ENCODE data around the gene RAMP1.

RAMP1 gene

DNA sequence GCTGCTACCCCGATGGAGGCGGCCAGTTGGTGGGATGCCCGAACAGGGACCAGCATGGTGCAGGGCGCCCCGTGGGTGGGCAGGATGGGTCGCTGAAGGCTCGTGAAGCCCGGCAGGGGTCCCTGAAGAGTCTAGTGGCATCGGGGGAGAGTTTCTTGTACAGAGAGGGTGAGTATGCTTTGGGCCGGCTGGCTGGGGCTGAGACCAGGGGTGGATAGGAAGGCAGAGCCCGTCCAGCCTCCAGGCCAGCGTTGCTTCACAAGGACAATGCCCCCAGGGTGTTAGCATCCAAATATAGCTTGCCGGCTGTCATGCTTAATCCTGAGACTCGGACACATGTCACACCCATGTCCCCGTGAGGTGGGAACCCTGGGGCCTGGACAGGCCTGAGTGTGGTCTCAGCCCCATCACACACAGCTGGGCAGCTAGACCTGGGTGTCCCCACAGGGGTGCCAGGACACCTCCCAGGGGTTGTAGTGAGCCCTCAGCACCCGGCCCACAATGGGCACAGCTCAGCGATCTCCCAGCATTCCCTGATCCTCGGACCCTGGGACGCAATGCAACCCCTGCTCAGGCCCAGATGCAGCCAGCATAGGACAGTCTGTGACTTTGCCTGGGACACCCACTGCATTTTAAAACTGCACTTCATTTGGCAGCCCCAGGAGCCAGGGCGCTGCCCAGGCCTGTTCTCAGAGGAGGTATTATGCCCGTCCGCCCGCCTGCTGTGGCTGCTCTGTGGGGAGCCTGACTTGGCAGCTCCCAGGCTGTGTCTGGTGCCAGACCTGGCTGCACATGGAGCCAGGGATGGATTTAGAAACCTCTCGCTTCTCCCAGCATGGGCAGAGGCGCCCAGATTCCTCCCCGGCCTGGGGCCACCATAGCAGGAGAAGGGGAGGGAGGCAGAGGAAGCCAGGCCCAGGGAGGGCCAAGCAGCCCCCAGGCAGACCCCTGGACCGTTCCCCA, 36.4 kb downstream of the RAMP1 start:
- DNase-seq (ENCODE audit: low read depth) = no peak

DNA sequence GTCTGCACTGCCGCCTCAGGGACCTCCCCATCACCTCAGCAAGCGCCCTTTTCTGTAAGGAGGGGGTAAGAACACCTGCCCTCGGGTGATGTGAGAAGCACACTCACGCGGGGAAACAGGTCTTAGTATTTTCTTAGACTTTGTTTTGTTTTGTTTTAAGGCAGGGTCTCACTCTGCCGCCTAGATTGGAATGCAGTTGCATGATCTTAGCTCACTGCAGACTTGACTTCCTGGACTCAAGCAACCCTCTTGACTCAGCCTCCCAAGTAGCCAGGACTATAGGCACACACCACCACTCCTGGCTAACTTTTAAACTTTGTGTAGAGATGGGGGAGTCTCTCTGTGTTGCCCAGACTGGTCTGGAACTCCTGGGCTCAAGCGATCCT, 37.1 kb downstream of the RAMP1 start:
- DNase-seq (ENCODE audit: low read depth) = no peak

DNA sequence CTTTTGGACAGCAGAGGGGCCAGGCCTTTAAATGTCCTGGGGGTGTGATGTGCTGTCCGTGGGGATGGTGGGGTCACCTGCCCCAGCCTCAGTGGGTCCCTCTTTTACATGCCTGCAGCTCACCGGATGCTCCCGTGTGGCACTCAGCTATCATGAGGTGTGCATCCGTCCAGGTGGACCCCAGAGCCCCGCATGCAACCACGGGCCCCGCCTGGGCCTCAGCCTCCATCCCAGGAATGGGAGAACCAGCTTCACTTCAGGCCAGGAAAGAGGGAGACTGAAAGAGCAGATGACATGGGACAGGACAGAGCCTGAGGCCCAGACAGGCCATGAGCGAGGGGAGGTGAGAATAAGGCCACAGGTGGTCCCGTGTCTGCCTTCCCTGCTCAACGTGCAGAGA, 37.5 kb downstream of the RAMP1 start:
- no peak for DNase-seq (ENCODE audit: low read depth)

DNA sequence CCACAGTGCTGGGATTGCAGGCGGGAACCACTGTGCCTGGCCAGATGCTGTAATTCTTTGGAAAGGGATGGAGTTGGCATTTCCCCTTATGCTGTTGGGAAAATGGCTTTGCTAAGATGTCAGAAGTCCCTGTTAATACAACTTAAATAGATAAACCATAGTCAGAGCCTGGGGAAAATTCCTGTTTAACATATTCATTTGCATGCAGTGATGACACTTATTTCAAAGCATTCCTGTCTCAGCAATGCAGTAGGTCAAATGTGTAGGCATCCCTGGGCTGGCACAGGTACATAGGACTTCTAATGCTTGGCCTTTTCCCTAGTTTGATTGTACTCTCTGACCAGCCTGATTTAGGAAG, 38.6 kb downstream of the RAMP1 start:
- DNase-seq (ENCODE audit: low read depth) = no peak

DNA sequence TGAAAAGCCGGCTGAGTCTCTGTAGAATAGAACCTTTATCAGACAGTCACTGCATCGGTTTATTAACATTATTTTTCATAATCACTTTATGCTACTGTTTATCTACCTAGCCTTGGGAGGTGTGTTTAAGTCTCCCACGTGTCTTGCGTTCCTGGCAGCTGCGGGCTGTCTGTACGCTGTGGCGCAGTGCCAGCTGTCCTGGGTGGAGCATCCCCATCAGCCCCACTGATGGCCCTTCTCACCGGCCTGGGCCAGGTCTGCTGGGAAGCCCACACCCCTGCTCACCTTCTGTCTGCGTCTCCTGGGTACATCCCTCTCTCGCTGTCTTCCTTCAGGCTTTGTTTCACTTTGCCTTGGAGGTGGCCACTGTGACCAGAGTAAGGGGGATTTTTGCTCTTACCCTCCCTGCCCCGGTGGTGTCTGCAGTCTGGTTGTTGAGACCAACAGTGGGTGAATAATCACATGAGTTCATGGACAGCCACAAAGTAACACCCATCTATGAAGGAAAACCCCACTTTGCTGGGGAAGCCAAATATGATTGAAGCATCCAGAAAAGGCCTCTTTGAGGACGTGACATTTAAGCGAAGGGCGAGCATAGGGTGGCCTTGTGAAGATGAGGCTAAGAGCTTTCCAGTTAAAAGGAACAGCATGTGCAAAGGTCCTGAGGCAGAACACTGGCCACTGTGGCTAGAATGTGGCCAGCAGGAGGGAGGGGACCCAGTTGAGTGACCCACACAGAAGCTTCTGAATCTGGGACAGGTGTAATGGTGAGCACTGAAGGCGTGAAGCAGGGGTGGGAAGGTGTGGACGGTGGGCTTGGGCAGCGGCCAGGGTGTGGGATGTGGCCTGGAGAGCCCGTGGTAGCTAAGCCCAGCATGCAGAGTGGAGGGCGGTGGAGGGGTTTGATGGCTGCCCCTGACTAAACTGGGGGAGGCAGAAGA, 41.7 kb downstream of the RAMP1 start:
- no peak for DNase-seq (ENCODE audit: low read depth)

DNA sequence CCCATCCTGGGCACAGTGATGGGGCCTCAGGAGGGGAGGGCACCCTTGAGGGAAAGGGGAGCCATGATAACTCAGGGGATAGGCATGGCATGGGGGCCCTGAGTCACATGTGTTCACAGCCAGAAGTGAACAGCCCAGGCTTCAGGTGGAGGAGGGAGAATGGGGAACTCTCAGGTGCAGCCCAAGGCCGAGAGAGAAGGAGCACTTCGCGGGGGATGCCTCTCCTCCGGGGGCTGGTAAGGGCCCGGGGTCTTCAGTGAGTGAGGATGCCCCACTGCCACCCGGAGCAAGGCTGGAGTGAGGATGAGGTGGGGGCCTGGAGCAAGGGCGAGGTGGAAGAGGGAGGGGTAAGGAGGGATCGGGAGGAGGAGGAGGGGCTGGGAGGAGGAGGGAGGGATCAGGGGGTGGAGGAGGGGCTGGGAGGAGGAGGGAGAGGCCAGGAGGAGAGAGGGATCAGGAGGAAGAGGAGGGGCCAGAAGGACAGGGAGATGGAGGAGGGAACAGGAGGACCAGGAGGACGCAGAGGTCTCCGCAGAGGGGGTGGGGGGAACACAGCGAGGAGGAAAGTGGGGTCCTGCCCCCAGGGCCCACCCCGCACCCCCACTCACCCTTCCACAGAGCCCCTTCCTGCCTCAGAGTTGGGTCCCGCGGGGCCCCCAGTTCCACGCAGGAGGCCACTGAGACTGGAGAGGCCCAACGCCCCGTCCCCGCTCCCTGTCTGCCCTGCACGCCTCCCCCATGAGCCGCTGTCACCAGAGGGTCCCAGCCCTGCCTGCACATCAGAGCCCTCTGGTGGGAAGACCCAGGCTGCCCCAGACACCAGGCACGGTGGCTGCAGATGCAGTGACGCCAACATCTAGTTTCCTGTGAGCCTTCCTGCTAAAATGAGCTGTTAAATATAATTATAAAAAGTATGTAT, 42.8 kb downstream of the RAMP1 start:
- DNase-seq (ENCODE audit: low read depth) = no peak

DNA sequence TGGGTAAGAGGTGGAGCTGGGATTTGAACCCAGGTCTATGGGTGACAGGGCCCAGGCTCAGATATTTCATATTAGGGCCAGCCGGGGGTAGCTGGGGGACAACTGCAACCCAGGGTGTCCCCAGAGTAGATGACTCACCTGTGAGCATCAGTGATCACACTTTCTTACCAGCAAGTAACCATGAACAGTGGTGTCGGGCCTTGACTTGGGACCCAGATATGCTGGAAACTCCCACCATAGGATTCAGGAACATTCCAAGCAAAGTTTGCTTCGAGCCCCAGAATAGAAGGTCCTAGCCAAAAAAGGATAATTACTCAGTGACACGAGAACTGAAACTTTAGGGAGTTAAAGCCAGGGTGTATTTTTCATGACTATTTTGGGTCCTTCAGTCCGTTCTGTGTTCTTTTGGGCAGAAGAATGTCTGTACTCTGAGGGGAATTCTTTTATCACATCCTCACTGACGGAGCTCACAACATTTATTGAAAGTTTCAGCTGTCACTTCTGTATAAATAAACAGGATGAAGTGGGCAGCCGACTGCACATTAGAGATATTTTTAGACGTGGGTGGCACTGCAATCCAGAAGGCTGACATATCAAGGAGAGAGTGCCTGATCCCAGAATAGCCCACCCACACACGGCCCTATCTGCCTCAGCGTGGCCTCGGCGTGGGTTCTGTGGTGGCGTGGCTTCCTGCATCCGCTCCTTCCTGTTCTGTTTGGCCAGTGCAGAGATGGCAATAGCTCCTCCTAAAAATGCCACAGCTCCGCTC, 45.6 kb downstream of the RAMP1 start:
- no peak for DNase-seq (ENCODE audit: low read depth)

DNA sequence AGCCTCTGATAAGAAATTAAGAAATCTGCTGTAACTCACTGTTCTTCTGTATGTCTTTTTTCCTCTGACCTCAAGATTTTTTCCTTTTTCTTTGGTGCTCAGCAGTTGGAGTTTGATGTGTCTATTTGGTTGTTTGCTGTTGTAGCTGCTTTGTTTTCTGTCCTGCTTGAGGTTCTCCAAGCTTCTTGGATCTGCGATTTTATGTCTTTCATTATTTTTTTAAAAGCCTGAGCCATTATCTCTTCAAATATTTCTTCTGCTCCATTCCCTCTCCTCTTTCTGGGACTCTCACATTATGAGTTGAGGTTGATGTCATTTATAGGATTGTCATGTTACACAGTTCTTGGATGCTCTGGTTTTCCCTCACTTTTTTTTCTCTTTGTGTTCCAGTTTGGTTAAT, 47.7 kb downstream of the RAMP1 start:
- DNase-seq (ENCODE audit: low read depth) = no peak

DNA sequence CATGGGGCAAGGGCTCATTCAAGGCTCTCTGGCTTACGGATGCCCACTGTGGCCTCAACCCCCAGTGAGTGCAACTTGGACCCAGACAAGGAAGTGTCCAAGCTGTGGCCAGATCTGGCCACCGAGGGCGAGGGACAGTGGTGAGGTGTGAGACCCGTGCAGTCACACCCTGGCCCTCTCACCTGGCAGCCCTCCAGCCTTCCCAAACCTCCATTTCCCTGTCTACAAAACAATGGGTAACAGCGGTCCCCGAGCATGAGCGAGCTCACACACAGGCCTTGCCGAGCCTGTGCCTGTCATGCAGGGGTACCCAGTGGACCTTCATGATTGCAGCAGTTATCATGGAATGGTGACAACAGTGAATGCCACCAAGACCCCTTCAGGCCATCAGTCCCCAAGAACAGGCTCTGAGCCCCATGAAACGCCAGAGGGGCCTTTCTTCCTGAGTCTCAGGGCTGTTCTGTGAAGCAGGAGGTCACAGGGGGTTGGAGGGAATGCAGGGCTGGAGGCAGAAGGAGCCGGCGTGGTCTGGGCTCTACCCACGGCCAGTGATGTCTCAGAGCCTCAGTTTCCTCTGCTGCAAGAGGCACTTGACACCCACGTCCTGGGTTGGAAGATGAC, 49.8 kb downstream of the RAMP1 start:
- no peak for DNase-seq (ENCODE audit: low read depth)

DNA sequence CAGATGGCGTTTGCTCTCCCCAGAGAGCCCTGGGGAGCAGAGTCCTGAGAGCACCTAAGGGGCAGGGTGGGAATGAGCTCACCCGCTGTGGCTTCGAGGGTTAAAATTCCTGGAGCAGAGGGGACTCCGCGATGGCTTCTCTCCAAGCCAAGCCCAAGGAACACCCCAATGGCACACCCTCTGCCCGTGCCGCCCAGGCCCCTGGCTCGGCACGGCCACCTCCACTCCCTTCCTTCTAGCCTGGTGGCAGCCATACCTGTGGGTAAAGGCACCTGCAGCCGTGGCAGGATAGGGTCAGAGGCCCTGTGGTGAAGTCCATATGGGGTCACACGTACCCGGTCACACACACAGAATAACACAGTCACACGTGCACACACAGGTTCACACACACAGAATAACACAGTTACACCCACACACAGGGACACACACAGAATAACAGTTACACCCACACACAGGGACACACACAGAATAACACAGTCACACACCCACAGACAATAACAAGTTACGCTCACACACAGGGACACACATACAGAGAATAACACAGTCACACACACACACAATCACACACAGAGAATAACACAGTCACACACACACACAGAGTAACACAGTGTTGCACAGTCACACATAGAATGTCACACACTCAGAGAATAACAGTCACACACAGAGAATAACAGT, 50.5 kb downstream of the RAMP1 start:
- DNase-seq (ENCODE audit: low read depth) = no peak

DNA sequence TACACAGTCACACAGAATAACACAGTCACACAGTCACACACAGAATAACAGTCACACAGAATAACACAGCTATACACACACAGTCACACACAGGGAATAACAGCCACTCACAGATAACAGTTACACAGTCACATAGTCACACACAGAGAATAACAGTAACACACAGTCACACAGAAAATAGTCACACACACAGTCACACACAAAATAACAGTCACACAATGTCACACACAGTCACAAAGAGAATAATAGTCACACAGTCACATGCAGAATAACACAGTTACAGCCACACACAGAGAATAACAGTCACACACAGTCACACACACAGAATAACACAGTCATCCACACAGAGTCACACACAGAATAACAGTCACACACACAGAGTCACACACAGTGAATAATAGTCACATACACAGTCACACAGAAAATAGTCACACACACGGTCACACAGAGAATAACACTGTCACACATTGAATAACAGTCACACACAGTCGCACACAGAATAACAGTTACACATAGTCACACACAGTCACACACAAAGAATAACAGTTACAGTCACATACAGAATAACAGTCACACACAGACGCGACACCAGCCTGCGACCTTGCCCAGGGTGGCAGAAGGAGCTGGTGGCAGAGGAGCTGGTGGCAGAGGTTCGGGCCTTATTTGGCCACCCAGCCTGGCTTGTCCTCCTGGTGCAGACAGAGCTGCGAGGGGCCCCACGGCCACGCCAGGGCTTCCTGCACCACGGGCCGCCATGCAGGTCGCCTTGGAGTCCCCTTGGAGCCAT, 51.3 kb downstream of the RAMP1 start:
- DNase-seq (ENCODE audit: low read depth) = no peak

DNA sequence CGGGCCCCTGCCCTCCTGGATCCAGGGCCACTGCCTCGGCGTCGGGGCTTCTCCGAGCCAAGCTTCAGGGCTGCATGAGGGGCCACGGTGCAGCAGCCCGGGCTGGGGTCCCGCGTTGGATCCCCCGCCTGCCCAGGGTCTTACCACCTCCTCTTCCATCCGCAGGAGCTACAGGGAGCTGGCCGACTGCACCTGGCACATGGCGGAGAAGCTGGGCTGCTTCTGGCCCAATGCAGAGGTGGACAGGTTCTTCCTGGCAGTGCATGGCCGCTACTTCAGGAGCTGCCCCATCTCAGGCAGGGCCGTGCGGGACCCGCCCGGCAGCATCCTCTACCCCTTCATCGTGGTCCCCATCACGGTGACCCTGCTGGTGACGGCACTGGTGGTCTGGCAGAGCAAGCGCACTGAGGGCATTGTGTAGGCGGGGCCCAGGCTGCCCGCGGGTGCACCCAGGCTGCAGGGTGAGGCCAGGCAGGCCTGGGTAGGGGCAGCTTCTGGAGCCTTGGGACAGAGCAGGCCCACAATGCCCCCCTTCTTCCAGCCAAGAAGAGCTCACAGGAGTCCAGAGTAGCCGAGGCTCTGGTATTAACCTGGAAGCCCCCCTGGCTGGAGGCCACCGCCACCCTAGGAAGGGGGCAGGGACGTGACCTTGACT, 52.1 kb downstream of the RAMP1 start:
- DNase-seq (ENCODE audit: low read depth) = no peak

DNA sequence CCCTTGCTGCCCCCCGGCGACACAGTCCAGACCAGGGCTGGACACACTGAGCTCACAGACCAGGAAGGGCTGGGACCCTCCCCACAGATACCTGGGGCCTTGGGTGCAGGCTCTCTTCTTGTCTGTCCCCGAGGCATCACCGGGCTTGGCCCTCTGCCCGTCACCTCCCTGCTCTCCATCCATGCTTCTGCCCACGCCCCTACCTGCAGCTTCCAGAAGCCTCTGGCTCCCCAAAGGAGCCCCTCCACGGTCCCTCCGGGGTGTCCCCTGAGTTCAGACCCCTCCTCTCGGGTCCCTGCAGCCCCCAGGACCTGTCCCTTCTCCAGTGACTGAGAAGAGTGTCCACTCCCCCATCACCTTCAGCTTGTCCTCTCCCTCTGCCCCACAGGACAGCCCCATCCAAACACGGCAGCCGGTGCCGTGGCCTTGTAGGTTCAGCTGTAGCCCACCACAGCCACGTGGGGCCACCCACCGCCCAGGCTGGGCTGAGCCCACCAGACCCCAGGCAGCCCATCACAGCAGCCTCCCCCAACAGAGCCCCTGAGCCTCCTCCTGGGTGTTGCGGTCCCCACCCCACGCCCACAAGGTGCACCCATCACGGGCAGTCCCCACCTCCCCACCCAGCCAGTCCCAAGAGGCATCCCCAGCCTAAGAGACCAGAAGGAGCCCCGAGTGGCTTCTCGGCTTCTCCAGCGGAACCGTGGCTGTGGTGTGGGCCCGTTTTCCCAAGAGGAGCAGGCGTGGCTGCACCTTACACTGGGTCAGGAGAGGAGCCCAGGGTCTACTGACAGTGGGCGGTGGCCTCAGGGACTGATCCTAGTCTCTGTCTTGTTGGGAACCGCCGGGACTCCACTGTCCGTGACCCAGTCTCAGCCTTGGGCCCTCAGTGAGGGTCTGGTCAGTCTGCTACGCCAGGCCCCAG, 53.1 kb downstream of the RAMP1 start:
- DNase-seq (ENCODE audit: low read depth) = no peak

DNA sequence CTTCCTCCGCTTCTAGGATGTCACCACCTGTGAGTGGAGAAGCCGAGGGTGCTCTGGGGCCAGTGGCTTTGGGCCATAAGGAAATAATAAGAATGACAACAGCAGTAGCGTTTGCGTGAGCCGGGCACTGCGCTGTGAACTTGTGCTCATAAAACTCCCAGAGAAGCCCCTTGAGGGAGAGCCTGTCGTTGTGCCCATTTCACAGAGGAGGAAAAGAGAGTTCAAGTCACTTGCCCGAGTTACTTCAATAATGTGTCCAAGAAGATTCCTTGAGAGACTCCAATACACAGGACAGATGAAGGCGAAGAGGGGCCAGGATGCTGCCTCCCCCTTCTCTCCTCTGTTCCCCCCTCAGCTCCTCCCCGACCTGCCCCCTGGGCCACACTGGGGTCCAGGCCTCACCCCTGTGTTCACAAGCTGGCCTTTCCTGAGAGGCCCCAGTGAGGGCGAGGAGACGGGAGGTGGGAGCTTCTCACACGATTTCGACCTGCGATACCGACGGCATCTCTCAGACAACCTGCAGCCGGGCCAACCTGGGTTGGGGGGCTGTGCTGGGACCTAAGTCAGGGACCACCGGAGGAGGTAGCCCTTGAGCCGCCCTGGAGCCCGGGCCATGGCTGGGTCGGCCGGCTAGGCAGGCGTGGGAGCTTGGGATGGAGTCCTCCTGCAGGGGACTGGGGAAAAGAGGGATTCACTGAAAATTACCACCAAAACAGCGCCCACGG, 53.9 kb downstream of the RAMP1 start:
- no peak for DNase-seq (ENCODE audit: low read depth)

DNA sequence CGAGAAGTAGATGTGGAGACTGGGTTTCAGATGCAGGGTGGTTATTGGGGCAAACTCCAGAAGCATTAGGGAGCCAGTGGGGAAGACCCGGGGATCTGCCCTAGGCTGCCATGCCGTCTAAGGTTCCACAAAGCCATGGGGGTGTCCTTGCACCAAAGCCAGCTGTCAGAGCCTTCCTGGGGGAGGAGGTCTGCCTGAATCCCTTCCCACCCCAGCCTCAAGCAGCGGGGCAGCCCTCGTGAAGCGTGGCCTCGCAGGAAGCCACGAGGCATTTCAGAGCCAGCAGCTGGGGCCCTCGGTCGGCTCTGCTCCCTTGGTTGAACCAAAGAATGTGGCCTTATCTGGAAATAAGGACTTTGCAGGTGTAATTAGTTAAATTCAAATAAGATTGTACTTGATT, 56.2 kb downstream of the RAMP1 start:
- DNase-seq (ENCODE audit: low read depth) = no peak

DNA sequence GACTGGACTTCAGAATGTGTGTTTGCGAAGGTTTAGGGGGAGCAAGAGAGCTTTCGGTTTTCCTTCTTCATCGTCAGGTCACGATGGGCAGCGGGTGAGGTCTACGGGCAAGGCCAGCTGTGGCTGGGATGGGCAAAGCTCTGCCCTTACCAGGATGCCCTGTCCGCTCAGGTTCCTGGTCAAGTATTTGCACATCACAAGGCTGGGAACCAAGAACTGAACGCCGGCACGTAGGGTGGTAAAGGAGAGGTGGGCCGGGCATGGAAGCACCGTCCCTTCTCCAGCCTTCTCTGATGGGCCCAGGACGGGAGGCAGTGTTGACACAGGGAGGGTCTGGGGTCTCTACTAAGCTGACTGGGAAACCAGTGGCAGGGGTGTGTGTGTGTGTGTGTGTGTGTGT, 56.9 kb downstream of the RAMP1 start:
- DNase-seq (ENCODE audit: low read depth) = no peak
